Measurements from ENCODE around the gene MYH6. TPM values are rescaled to one million over a fixed set of nuclear protein-coding genes. Genes with fewer than 3 reads are reported as not detected.

The MYH6 gene
- total and polyA plus RNA-seq, 2 of the 13 experiments (the other 11 are each of a cell fraction or from before 2014, with no cell fraction given) = 0.01 TPM; not detected in 1

DNA sequence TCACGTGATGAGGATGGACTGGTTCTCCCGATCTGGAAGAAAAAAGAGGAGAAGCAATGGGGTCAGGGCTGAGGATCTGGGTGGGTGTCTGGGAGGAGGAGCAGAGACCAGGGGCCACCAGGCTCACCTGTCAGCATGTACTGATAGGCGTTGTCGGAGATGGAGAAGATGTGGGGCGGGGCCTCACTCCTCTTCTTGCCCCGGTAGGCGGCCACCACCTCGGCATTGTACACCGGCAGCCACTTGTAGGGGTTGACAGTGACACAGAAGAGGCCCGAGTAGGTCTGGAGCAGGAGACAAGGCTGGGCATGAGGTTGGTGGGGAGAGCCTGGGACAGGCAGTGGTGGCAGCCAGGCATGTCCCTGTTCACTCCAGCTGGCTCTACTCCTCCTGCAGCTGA lies 3.0 kb downstream of the MYH6 start:
- Histone ChIP-seq H3K27ac (ENCODE audit: extremely low read length, insufficient read depth, low read length) (no peak overlapping the region), H3K9me3 (ENCODE audit: low read length) (no peaks in the 10 kb centered on the region), H2AFZ (ENCODE audit: low read length) (no peak overlapping the region), H3K79me2 (ENCODE audit: insufficient read depth, low read length) (no peaks in the 10 kb centered on the region), H3K4me1 (ENCODE audit: insufficient read depth, low read length) (no peaks in the 10 kb centered on the region), H3K4me3 (replicated peaks in 1 of 3; ENCODE audit: insufficient read depth in 1 of 3, low read depth in 2 of 3, low read length in 3 of 3) (no peak overlapping the region), H3K27me3 (ENCODE audit: control insufficient read depth in 1 of 2, insufficient read depth in 2 of 2, low read length in 2 of 2) (peaks cover 49 to 95% of the 10 kb centered on the region in 2 experiments; a peak in 4 of 5 replicates), H3K9ac (ENCODE audit: insufficient read depth, low read depth, low read length) (no peak overlapping the region), H4K20me1 (ENCODE audit: insufficient read depth, low read length) (no peaks in the 10 kb centered on the region), H3K36me3 (replicated peaks in 1 of 2; ENCODE audit: control insufficient read depth in 1 of 2, insufficient read depth in 2 of 2, low read length in 2 of 2) (no peaks in the 10 kb centered on the region), H3K4me2 (ENCODE audit: low read depth, low read length) (no peak overlapping the region)
- ATAC-seq (no peak), FAIRE-seq (no peak), DNase-seq (ENCODE audit: low spot score) (no peak)
- ChIA-PET CTCF (ENCODE audit: low intra/inter-chr PET ratio, low total read pairs) (no interaction called here), POLR2A (no interaction called here)
- in situ Hi-C loops (cut with HindIII; ENCODE audit: extremely low pct_ligation_motif_present, low pct_unique_long_range_greater_than_20kb) = no loop called here
- 20% methylated on average over 10 of the region's 10 CpGs for WGBS (ENCODE audit: low lambda C conversion rate)
- TF ChIP-seq RBM22 (optimal IDR thresholded peaks at IDR 0.05; ENCODE audit: low read length) (no peak), ARNT (IDR thresholded peaks at IDR 0.05) (no peak), SPEN (CRISPR knock-in tag; IDR thresholded peaks at IDR 0.05; ENCODE audit: low read depth) (no peak), ZNF564 (CRISPR knock-in tag; IDR thresholded peaks at IDR 0.05) (no peak), NR2F1 (CRISPR knock-in tag; IDR thresholded peaks at IDR 0.05) (no peak), ATRX (CRISPR knock-in tag; IDR thresholded peaks at IDR 0.05; ENCODE audit: borderline replicate concordance) (no peak), GATA4 (IDR thresholded peaks at IDR 0.05; ENCODE audit: borderline replicate concordance, low read depth) (no peak), SMYD3 (CRISPR knock-in tag; IDR thresholded peaks at IDR 0.05) (no peak), ZFX (CRISPR knock-in tag; IDR thresholded peaks at IDR 0.05; ENCODE audit: low read depth) (no peak), NFATC3 (CRISPR knock-in tag; IDR thresholded peaks at IDR 0.05) (no peak)
- TF ChIP-seq, protein P1, sequence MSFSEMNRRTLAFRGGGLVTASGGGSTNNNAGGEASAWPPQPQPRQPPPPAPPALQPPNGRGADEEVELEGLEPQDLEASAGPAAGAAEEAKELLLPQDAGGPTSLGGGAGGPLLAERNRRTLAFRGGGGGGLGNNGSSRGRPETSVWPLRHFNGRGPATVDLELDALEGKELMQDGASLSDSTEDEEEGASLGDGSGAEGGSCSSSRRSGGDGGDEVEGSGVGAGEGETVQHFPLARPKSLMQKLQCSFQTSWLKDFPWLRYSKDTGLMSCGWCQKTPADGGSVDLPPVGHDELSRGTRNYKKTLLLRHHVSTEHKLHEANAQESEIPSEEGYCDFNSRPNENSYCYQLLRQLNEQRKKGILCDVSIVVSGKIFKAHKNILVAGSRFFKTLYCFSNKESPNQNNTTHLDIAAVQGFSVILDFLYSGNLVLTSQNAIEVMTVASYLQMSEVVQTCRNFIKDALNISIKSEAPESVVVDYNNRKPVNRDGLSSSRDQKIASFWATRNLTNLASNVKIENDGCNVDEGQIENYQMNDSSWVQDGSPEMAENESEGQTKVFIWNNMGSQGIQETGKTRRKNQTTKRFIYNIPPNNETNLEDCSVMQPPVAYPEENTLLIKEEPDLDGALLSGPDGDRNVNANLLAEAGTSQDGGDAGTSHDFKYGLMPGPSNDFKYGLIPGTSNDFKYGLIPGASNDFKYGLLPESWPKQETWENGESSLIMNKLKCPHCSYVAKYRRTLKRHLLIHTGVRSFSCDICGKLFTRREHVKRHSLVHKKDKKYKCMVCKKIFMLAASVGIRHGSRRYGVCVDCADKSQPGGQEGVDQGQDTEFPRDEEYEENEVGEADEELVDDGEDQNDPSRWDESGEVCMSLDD (CRISPR knock-in tag; IDR thresholded peaks at IDR 0.05; ENCODE audit: borderline replicate concordance) = no peak
- TF ChIP-seq, protein P2, sequence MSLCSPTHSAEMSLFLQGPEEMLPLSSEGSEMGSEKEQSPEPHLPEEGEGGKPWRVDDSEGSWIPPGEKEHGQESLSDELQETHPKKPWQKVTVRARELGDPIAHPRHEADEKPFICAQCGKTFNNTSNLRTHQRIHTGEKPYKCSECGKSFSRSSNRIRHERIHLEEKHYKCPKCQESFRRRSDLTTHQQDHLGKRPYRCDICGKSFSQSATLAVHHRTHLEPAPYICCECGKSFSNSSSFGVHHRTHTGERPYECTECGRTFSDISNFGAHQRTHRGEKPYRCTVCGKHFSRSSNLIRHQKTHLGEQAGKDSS (CRISPR knock-in tag; IDR thresholded peaks at IDR 0.05; ENCODE audit: borderline replicate concordance, low read depth) = no peak
- TF ChIP-seq, protein P3, sequence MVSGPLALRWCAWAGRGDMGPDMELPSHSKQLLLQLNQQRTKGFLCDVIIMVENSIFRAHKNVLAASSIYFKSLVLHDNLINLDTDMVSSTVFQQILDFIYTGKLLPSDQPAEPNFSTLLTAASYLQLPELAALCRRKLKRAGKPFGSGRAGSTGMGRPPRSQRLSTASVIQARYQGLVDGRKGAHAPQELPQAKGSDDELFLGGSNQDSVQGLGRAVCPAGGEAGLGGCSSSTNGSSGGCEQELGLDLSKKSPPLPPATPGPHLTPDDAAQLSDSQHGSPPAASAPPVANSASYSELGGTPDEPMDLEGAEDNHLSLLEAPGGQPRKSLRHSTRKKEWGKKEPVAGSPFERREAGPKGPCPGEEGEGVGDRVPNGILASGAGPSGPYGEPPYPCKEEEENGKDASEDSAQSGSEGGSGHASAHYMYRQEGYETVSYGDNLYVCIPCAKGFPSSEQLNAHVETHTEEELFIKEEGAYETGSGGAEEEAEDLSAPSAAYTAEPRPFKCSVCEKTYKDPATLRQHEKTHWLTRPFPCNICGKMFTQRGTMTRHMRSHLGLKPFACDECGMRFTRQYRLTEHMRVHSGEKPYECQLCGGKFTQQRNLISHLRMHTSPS (CRISPR knock-in tag; IDR thresholded peaks at IDR 0.05; ENCODE audit: low read depth) = no peak
- TF ChIP-seq, protein P4, sequence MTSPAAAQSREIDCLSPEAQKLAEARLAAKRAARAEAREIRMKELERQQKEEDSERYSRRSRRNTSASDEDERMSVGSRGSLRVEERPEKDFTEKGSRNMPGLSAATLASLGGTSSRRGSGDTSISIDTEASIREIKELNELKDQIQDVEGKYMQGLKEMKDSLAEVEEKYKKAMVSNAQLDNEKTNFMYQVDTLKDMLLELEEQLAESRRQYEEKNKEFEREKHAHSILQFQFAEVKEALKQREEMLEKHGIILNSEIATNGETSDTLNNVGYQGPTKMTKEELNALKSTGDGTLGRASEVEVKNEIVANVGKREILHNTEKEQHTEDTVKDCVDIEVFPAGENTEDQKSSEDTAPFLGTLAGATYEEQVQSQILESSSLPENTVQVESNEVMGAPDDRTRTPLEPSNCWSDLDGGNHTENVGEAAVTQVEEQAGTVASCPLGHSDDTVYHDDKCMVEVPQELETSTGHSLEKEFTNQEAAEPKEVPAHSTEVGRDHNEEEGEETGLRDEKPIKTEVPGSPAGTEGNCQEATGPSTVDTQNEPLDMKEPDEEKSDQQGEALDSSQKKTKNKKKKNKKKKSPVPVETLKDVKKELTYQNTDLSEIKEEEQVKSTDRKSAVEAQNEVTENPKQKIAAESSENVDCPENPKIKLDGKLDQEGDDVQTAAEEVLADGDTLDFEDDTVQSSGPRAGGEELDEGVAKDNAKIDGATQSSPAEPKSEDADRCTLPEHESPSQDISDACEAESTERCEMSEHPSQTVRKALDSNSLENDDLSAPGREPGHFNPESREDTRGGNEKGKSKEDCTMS (CRISPR knock-in tag; conservative IDR thresholded peaks at IDR 0.05) = no peak
- intact Hi-C loops (cut with micrococcal nuclease; ENCODE audit: unreplicated experiment) = no loop called here
- no TSS peak for BruUV-seq (replicated peaks)
